Retina (tissue), 1 donor: ENCODE data around the gene RORB.

Experiments used
- DNase-seq: peaks from one replicate; pipeline ENCODE4 v3.0.0-alpha.2; 2016

RORB gene

DNA sequence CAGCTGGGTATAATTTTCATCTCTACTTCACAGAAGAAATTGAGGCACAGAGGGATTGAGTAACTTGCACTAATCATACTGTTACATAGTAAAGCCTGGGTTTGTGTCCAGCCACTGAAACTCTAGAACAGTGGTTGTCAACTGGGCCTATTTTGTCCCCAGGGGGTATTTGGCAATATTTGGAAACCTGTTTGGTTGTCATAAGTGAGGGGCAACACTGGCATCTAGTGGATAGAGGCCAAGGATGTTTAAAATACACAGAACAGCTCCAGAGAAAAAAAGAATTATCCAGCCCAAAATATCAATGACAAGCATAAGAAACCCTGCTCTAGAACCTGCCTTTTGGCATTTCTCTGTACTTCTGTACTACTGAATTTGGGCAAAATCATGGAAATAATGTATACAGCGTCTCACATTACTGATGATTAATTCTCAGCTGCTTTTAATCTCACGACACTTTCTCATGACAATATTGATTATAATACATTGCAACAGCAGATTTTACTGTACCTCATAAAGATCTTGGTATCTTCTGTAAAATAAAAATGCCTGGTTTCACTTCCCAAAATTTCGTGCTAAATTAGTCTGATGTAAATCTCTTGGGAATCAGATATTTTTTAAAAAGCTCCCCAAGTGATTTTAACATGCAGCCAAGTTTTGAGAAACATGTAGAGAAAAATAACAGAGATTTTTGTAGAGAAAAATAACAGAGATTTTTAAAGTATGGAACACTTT, 112.7 kb downstream of the RORB start:
- DNase-seq: no peak

DNA sequence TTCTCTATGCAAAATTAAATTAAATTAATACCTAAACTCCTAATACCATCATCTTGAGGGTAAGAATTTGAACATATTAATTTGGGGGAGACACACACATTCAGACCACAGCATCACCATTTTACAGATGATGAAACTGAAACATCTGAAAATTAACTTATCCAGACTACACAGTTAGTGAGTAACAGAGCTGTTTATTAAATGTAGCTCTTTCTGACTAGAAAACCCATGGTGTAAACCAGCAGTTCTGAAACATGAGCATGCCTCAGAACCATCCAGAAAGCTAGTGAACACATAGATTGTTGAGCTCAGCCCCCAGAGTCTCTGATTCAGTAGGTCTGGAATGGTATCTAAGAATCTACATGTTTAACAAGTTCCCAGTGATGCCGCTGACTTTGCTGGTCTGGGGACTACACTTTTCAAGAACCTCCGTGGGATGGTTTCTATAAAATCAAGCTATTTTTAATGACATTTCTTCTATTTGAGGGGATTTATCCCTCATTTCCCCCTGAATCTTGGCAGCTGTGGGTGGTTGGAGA, 113.5 kb downstream of the RORB start:
- no peak for DNase-seq

GRCh38 chr9:74630228-74630627, 133.1 kb downstream of the RORB start:
- DNase-seq: no peak

- no peak for DNase-seq
Measured at GRCh38 chr9:74639112-74639511, 142.0 kb downstream of the RORB start.

GRCh38 chr9:74642376-74642775, 145.2 kb downstream of the RORB start:
- no peak for DNase-seq

DNA sequence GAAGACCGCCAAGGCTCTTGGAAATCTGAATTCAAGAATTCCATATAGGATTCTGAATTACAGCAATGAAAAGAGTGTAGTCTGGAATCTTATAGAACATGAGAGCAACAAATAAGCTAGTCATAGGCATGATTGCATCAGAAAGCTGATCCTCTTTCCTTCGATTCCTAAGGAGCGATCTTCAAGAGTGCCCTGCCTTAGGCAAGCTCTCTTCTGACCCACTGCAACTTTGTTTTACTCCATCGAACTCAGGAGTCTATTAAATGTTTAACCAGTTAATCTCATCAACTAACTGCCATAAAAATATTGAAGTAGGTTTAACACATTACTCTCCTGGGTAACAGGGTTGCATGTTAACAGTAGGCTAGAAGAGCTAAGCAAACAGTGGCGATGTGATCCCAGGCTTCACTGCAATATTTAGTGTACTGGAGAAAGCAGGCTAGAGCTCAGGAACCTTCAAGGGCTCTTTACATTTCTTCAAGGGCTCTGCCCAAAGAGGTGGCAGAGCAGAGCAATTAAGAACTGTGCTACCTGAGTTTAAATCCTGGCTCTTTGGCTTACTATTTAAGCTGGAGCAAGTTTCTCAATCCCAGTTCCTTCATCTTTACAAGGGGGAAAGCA, 146.3 kb downstream of the RORB start:
- DNase-seq: no peak

DNA sequence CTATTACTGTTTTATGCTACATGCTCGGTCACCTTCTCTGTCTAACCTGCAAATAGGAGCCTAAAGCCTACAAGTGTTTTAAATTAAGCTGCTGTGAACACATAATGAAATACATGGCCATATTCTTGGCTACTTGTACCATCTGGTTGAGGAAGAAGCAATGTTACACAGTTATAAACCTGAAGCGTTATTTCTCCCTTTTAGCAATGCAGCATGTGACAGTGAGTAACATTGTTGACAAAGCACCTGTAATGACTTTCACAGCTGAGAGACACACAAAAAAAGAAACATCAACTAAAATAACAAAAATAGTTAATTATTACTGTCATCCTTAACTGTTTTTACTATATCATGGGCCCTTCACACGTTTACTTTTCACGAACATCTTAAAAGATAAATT, 146.9 kb downstream of the RORB start:
- DNase-seq: no peak

GRCh38 chr9:74645007-74645639, 148.0 kb downstream of the RORB start:
- no peak for DNase-seq

GRCh38 chr9:74653410-74654080, 156.4 kb downstream of the RORB start:
- no peak for DNase-seq

GRCh38 chr9:74662674-74663073, 165.5 kb downstream of the RORB start:
- peak; percentile 73 for DNase-seq

DNA sequence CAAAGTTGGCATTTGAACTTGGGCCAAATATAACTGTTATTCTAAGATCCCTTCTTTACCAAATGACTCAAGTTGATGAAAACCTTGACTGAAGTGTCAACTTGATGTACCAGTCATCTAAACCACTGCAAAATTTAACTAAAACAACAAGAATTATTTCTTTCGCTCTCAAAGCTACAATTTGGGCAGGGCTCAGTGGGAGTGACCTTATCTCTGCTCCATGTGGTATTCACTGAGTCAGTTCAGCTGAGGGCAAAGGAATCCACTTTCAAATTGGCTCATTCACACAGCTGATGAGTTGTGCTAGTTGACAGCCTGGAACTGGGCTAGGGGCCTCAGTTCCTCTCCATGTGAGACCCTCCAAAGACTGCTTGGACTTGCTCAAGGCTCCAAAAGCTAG, 166.3 kb downstream of the RORB start:
- DNase-seq: no peak

- DNase-seq: no peak
Measured at GRCh38 chr9:74666625-74667316, 169.6 kb downstream of the RORB start.

- no peak for DNase-seq
Measured at GRCh38 chr9:74672237-74672636, 175.1 kb downstream of the RORB start.

GRCh38 chr9:74674077-74674476, 176.9 kb downstream of the RORB start:
- no peak for DNase-seq

DNA sequence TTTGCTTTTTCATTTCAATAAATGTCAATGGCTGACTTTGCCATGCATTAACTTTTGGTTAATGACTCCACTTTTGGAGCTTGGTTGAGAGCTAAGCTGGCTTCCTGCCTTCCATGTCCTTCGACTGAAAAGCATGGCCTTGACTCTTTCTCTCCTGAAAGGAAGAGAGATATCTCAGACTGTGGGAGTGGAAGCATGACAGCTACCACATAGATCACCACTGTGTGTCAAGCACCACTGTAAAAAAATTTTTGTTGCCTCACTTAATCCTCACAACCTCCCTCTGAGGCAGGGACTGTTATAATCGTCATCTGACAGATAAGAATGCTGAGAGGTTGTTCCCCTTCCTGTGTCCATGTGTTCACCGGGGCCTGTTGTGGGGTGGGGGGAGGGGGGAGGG, 184.8 kb downstream of the RORB start:
- no peak for DNase-seq

GRCh38 chr9:74683322-74683721, 186.2 kb downstream of the RORB start:
- DNase-seq: no peak

GRCh38 chr9:74691058-74691457, 193.9 kb downstream of the RORB start:
- no peak for DNase-seq

DNA sequence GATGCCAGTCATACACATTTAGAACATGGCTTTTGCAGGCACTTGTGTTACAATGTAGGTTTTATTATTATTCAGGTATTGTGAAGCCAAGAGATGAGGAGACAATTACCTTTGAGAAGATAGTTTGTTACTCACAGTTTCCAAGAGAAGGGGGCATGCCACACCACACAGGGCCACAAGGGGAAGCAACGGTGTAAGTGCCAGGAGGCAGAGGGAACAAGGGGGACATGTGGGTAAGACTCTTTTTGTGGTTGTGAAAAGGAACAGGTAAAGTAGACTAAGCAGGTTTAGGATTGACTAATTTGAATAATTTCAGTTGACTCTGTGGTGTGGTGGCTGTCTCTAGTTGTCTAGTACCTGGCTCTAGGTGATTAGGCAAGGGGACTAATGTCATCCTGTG, 199.4 kb downstream of the RORB start:
- no peak for DNase-seq

GRCh38 chr9:74697535-74697934, 200.4 kb downstream of the RORB start:
- no peak for DNase-seq

GRCh38 chr9:74711341-74711740, 214.2 kb downstream of the RORB start:
- DNase-seq: no peak

- DNase-seq: no peak
Measured at GRCh38 chr9:74718709-74719108, 221.6 kb downstream of the RORB start.

DNA sequence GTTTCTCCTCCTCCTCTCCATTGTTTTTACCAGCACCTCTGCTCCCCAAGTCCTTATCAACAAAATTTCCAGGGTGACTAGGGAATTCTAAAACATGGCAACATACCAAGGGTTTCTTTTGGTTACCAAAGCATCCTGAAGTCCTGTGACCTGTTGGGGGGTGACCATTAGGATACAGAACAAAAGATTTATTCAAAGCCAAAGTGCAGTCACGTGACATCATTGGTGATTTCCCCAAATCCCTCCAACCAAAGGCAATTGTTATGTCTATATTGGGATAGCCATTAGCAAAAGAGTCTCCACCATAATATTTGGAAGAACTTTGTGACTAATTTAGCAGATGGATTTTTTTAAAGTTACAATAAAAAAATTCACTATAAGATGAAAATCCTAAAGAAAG, 222.2 kb downstream of the RORB start:
- DNase-seq: no peak
